Endometrium (tissue), 2 donors: ENCODE measurements around the gene NT5C1A.
A peak's percentile ranks its signal among the peaks of the same experiment; 100 is the strongest.

ENCODE experiments used
- FAIRE-seq: peaks from 2 replicates; lab custom pipeline; 2012; peaks lifted over from hg19 to GRCh38; lab: Jason Lieb, UNC
- donor health status: control.
- donor health status: control.

Gene NT5C1A

GRCh38 chr1:39671793-39672550, at the start of gene NT5C1A:
TSS of gene NT5C1A (minus strand) at chr1:39672107. CDS start at chr1:39672038, 69 bp downstream.
- no peak for FAIRE-seq

GRCh38 chr1:39721664-39722063, 49.8 kb upstream of the NT5C1A start:
- no peak for FAIRE-seq

GRCh38 chr1:39720094-39720999, 48.4 kb upstream of the NT5C1A start:
- peak; percentile 98 for FAIRE-seq

GRCh38 chr1:39717809-39718208, 45.9 kb upstream of the NT5C1A start:
- no peak for FAIRE-seq

- FAIRE-seq, result no peak
Observed at GRCh38 chr1:39713557-39713956, 41.6 kb upstream of the NT5C1A start.

GRCh38 chr1:39711966-39712340, 40.0 kb upstream of the NT5C1A start:
- FAIRE-seq, result no peak

GRCh38 chr1:39711104-39711965, 39.4 kb upstream of the NT5C1A start:
- no peak for FAIRE-seq

GRCh38 chr1:39707506-39707905, 35.6 kb upstream of the NT5C1A start:
- no peak for FAIRE-seq

- FAIRE-seq, result no peak
Observed at GRCh38 chr1:39704757-39705156, 32.9 kb upstream of the NT5C1A start.

GRCh38 chr1:39701049-39701439, 29.1 kb upstream of the NT5C1A start:
- no peak for FAIRE-seq

- FAIRE-seq, result no peak
Observed at GRCh38 chr1:39700348-39700747, 28.4 kb upstream of the NT5C1A start.

- no peak for FAIRE-seq
Observed at GRCh38 chr1:39699419-39699818, 27.5 kb upstream of the NT5C1A start.

- no peak for FAIRE-seq
Observed at GRCh38 chr1:39698568-39698967, 26.7 kb upstream of the NT5C1A start.

- no peak for FAIRE-seq
Observed at GRCh38 chr1:39696448-39696847, 24.5 kb upstream of the NT5C1A start.

- FAIRE-seq, result no peak
Observed at GRCh38 chr1:39695016-39695415, 23.1 kb upstream of the NT5C1A start.

GRCh38 chr1:39694026-39694425, 22.1 kb upstream of the NT5C1A start:
- no peak for FAIRE-seq

- no peak for FAIRE-seq
Observed at GRCh38 chr1:39692152-39693074, 20.5 kb upstream of the NT5C1A start.

GRCh38 chr1:39691383-39692151, 19.7 kb upstream of the NT5C1A start, which contains the start of gene HPCAL4:
TSS of gene HPCAL4 (minus strand) at chr1:39691433. CDS start at chr1:39684603, 6,830 bp downstream.
- no peak for FAIRE-seq

- FAIRE-seq, result no peak
Observed at GRCh38 chr1:39690794-39691382, 19.0 kb upstream of the NT5C1A start.

- FAIRE-seq, result no peak
Observed at GRCh38 chr1:39690225-39690624, 18.3 kb upstream of the NT5C1A start.
